GM23338 (cell line): ENCODE data around the gene DENND4B. TPM values are rescaled to one million over a fixed set of nuclear protein-coding genes. Genes with fewer than 3 reads are reported as not detected.

Experiments used
- ATAC-seq: fragments of 200-7000 bp; cut with Tn5 transposase; 3 replicates; pipeline ENCODE4 v1.9.1; 2020
- DNase-seq: peaks from one replicate; pipeline ENCODE4 v3.0.0-alpha.2; 2015; ENCODE audit warnings: low spot score
- H2AFZ ChIP-seq: fragments of 200-600 bp; sonication (generic); 2 replicates; pipeline ENCODE4 v1.8.0; 2016; ENCODE audit warnings: antibody characterized with exemption, mild to moderate bottlenecking, moderate library complexity
- H3F3A ChIP-seq: fragments of 200-600 bp; sonication (generic); replicated peaks from 2 replicates; pipeline ENCODE4 v1.8.0; 2017; ENCODE audit warnings: antibody characterized with exemption, mixed run types, low read depth
- H3K27ac ChIP-seq: fragments of 200-600 bp; sonication (generic); 2 replicates; pipeline ENCODE4 v1.6.1; 2016; ENCODE audit warnings: low read depth
- H3K27me3 ChIP-seq: fragments of 200-600 bp; sonication (generic); 2 replicates; pipeline ENCODE4 v1.8.0; 2016; ENCODE audit warnings: mild to moderate bottlenecking, mixed run types, moderate library complexity; ENCODE audit not compliant: insufficient read depth
- H3K36me3 ChIP-seq: fragments of 200-600 bp; sonication (generic); 2 replicates; pipeline ENCODE4 v1.8.0; 2016; ENCODE audit warnings: mild to moderate bottlenecking; ENCODE audit not compliant: insufficient read depth
- H3K4me1 ChIP-seq: fragments of 200-600 bp; sonication (generic); 2 replicates; pipeline ENCODE4 v1.8.0; 2016; ENCODE audit warnings: mild to moderate bottlenecking, moderate library complexity; ENCODE audit not compliant: insufficient read depth
- H3K4me2 ChIP-seq: fragments of 200-600 bp; sonication (generic); 2 replicates; pipeline ENCODE4 v1.7.1; 2017; ENCODE audit warnings: mixed run types
- H3K4me3 ChIP-seq: fragments of 200-600 bp; sonication (generic); 2 replicates; pipeline ENCODE4 v1.6.1; 2016; ENCODE audit warnings: mixed run types
- H3K79me2 ChIP-seq: fragments of 200-600 bp; sonication (generic); replicated peaks from 2 replicates; pipeline ENCODE4 v1.8.0; 2017; ENCODE audit warnings: mild to moderate bottlenecking; ENCODE audit not compliant: insufficient read depth
- H3K9me2 ChIP-seq: fragments of 200-600 bp; sonication (generic); 2 replicates; pipeline ENCODE4 v1.8.0; 2017; ENCODE audit not compliant: insufficient read depth
- H4K20me1 ChIP-seq: fragments of 200-600 bp; sonication (generic); replicated peaks from 2 replicates; pipeline ENCODE4 v1.8.0; 2017; ENCODE audit warnings: mild to moderate bottlenecking; ENCODE audit not compliant: insufficient read depth
- H3K27ac Mint-ChIP-seq: 2 replicates; pipeline ENCODE4 v1.8.0; 2020; ENCODE audit warnings: inconsistent platforms, mild to moderate bottlenecking, moderate library complexity, mixed read lengths
- H3K27me3 Mint-ChIP-seq: 3 replicates; pipeline ENCODE4 v1.8.0; 2022; ENCODE audit warnings: low read depth, mild to moderate bottlenecking, moderate library complexity, mixed read lengths, inconsistent platforms; ENCODE audit not compliant: insufficient read depth, poor library complexity
- H3K36me3 Mint-ChIP-seq: 3 replicates; pipeline ENCODE4 v1.8.0; 2021; ENCODE audit warnings: low read depth, mild to moderate bottlenecking, inconsistent platforms, moderate library complexity, mixed read lengths
- H3K4me1 Mint-ChIP-seq: 3 replicates; pipeline ENCODE4 v1.8.0; 2020; ENCODE audit warnings: mild to moderate bottlenecking, inconsistent platforms, mixed read lengths
- H3K4me3 Mint-ChIP-seq: 3 replicates; pipeline ENCODE4 v1.8.0; 2021; ENCODE audit warnings: moderate library complexity, mild to moderate bottlenecking, inconsistent platforms, mixed read lengths
- H3K9me3 Mint-ChIP-seq: 3 replicates; pipeline ENCODE4 v1.8.0; 2020; ENCODE audit warnings: moderate library complexity, mild to moderate bottlenecking, inconsistent platforms, mixed read lengths
- CREB1 ChIP-seq: fragments of 250-450 bp; sonication (Bioruptor Pico); IDR thresholded peaks from 2 replicates; pipeline ENCODE4 v1.5.0; 2020; ENCODE audit warnings: low read depth, mild to moderate bottlenecking, moderate library complexity
- CTCF ChIP-seq, 2 experiments: fragments of 200-600 bp in 1 of 2; sonication (generic) in 1 of 2; conservative IDR thresholded peaks; 2 replicates each; pipeline versions ENCODE4 v1.5.1 to v1.6.1; 2016 to 2017; ENCODE audit warnings: antibody characterized with exemption in 2 of 2, low read depth in 2 of 2, mild to moderate bottlenecking in 2 of 2, moderate library complexity in 1 of 2
- EZH2 ChIP-seq: fragments of 200-600 bp; sonication (generic); IDR thresholded peaks from one replicate; pipeline ENCODE4 v1.8.0; 2017; ENCODE audit warnings: antibody characterized with exemption, mild to moderate bottlenecking, low read depth; ENCODE audit not compliant: unreplicated experiment
- EZH2phosphoT487 ChIP-seq: fragments of 200-600 bp; sonication (generic); IDR thresholded peaks from one replicate; pipeline ENCODE4 v1.8.1; 2018; ENCODE audit warnings: antibody characterized with exemption; ENCODE audit not compliant: unreplicated experiment
- JUNB ChIP-seq: IDR thresholded peaks from one replicate; pipeline ENCODE4 v1.6.1; 2016; ENCODE audit warnings: antibody characterized with exemption; ENCODE audit not compliant: unreplicated experiment
- NANOG ChIP-seq: IDR thresholded peaks from 2 replicates; pipeline ENCODE4 v1.6.1; 2016; ENCODE audit warnings: antibody characterized with exemption, borderline replicate concordance
- POLR2AphosphoS5 ChIP-seq: IDR thresholded peaks from 2 replicates; pipeline ENCODE4 v1.6.1; 2016; ENCODE audit warnings: antibody characterized with exemption, low read depth
- ZNF114 ChIP-seq: fragments of 250-450 bp; sonication (Bioruptor Pico); IDR thresholded peaks from 2 replicates; pipeline ENCODE4 v1.5.0; 2020; ENCODE audit warnings: mild to moderate bottlenecking, moderate library complexity
- ZNF331 ChIP-seq: fragments of 250-450 bp; sonication (Bioruptor Pico); IDR thresholded peaks from 2 replicates; pipeline ENCODE4 v1.5.0; 2020; ENCODE audit warnings: low read depth, mild to moderate bottlenecking, moderate library complexity
- polyA plus RNA-seq: library from polyadenylated mRNA; unstranded; fragments of >200 nt; fragmentation: Nextera tagmentation; extraction: Ambion mirVana; gene quantifications from 2 replicates; pipeline ENCODE4 v1.2.1, GENCODE V29; 2016
- total RNA-seq: library from RNA; depleted of rRNA; stranded (reverse); fragments of >200 nt; shearing (Covaris generic); gene quantifications from 2 replicates; pipeline ENCODE4 v1.2.3, GENCODE V29; 2014
- TF ChIP-seq, protein P1 (sequence below): fragments of 250-450 bp; sonication (Bioruptor Pico); IDR thresholded peaks from 2 replicates; pipeline ENCODE4 v1.5.0; 2020; ENCODE audit warnings: mild to moderate bottlenecking, moderate library complexity
- TF ChIP-seq, protein P2 (sequence below): IDR thresholded peaks from one replicate; pipeline ENCODE4 v1.6.1; 2018; ENCODE audit warnings: antibody characterized with exemption; ENCODE audit not compliant: unreplicated experiment

DENND4B gene
- total and polyA plus RNA-seq, 2 experiments from 2014 or later = 29.4 to 57.0 TPM

DNA sequence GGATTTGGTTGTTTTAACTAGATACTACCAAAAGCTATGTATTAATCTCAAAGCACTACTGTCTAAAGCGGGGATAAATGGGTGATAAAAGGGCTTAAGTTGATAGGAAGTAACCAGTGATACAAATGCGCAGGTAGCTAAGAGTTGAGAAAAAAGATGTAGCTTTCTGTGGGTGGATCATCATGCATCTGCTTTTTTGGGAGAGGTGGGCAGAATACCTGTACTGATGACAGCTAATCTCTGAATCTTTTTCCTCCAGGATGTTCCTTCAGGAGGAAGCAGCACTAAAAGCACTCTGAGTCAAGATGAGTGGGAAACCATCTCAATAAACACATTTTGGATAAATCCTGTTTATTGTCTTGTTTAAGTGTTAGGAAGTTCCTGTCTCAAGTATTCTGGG is 45.3 kb upstream of the DENND4B start:
- H3K9me3 Mint-ChIP-seq = peaks cover 8% of the 10 kb centered on the region; the same call in 2 of the 3 replicates
- peaks cover 17% of the 10 kb centered on the region for H3K4me1 ChIP-seq
- H4K20me1 ChIP-seq = peaks cover 27% of the 10 kb centered on the region
- ATAC-seq (no peak), DNase-seq (no peak)
- H3K4me3 Mint-ChIP-seq = peak overlapping the region; percentile 98
- H3K9me2 ChIP-seq = no peaks in the 10 kb centered on the region
- H3K27ac ChIP-seq = peak overlapping the region; percentile 90
- peaks cover 23% of the 10 kb centered on the region for H3K79me2 ChIP-seq
- peaks cover 21% of the 10 kb centered on the region for H3K27me3 Mint-ChIP-seq
- no peak overlapping the region for H2AFZ ChIP-seq
- H3K36me3 Mint-ChIP-seq = peaks cover 60% of the 10 kb centered on the region
- H3K36me3 ChIP-seq = peaks cover 38% of the 10 kb centered on the region
- H3K4me3 ChIP-seq = peak overlapping the region; percentile 72
- H3K4me2 ChIP-seq = peak overlapping the region; percentile 100
- peak overlapping the region; percentile 99 for H3K27ac Mint-ChIP-seq
- no peaks in the 10 kb centered on the region for H3K27me3 ChIP-seq
- H3K4me1 Mint-ChIP-seq = peaks cover 20% of the 10 kb centered on the region
- peaks cover 39% of the 10 kb centered on the region for H3F3A ChIP-seq
- TF ChIP-seq EZH2phosphoT487 = no peak
- TF ChIP-seq, protein P1, sequence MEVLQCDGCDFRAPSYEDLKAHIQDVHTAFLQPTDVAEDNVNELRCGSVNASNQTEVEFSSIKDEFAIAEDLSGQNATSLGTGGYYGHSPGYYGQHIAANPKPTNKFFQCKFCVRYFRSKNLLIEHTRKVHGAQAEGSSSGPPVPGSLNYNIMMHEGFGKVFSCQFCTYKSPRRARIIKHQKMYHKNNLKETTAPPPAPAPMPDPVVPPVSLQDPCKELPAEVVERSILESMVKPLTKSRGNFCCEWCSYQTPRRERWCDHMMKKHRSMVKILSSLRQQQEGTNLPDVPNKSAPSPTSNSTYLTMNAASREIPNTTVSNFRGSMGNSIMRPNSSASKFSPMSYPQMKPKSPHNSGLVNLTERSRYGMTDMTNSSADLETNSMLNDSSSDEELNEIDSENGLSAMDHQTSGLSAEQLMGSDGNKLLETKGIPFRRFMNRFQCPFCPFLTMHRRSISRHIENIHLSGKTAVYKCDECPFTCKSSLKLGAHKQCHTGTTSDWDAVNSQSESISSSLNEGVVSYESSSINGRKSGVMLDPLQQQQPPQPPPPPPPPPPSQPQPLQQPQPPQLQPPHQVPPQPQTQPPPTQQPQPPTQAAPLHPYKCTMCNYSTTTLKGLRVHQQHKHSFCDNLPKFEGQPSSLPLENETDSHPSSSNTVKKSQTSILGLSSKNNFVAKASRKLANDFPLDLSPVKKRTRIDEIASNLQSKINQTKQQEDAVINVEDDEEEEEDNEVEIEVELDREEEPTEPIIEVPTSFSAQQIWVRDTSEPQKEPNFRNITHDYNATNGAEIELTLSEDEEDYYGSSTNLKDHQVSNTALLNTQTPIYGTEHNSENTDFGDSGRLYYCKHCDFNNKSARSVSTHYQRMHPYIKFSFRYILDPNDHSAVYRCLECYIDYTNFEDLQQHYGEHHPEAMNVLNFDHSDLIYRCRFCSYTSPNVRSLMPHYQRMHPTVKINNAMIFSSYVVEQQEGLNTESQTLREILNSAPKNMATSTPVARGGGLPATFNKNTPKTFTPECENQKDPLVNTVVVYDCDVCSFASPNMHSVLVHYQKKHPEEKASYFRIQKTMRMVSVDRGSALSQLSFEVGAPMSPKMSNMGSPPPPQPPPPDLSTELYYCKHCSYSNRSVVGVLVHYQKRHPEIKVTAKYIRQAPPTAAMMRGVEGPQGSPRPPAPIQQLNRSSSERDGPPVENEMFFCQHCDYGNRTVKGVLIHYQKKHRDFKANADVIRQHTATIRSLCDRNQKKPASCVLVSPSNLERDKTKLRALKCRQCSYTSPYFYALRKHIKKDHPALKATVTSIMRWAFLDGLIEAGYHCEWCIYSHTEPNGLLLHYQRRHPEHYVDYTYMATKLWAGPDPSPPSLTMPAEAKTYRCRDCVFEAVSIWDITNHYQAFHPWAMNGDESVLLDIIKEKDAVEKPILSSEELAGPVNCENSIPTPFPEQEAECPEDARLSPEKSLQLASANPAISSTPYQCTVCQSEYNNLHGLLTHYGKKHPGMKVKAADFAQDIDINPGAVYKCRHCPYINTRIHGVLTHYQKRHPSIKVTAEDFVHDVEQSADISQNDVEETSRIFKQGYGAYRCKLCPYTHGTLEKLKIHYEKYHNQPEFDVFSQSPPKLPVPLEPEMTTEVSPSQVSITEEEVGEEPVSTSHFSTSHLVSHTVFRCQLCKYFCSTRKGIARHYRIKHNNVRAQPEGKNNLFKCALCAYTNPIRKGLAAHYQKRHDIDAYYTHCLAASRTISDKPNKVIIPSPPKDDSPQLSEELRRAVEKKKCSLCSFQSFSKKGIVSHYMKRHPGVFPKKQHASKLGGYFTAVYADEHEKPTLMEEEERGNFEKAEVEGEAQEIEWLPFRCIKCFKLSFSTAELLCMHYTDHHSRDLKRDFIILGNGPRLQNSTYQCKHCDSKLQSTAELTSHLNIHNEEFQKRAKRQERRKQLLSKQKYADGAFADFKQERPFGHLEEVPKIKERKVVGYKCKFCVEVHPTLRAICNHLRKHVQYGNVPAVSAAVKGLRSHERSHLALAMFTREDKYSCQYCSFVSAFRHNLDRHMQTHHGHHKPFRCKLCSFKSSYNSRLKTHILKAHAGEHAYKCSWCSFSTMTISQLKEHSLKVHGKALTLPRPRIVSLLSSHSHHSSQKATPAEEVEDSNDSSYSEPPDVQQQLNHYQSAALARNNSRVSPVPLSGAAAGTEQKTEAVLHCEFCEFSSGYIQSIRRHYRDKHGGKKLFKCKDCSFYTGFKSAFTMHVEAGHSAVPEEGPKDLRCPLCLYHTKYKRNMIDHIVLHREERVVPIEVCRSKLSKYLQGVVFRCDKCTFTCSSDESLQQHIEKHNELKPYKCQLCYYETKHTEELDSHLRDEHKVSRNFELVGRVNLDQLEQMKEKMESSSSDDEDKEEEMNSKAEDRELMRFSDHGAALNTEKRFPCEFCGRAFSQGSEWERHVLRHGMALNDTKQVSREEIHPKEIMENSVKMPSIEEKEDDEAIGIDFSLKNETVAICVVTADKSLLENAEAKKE (CRISPR knock-in tag) = no peak
- no peak for TF ChIP-seq POLR2AphosphoS5
- TF ChIP-seq, protein P2, sequence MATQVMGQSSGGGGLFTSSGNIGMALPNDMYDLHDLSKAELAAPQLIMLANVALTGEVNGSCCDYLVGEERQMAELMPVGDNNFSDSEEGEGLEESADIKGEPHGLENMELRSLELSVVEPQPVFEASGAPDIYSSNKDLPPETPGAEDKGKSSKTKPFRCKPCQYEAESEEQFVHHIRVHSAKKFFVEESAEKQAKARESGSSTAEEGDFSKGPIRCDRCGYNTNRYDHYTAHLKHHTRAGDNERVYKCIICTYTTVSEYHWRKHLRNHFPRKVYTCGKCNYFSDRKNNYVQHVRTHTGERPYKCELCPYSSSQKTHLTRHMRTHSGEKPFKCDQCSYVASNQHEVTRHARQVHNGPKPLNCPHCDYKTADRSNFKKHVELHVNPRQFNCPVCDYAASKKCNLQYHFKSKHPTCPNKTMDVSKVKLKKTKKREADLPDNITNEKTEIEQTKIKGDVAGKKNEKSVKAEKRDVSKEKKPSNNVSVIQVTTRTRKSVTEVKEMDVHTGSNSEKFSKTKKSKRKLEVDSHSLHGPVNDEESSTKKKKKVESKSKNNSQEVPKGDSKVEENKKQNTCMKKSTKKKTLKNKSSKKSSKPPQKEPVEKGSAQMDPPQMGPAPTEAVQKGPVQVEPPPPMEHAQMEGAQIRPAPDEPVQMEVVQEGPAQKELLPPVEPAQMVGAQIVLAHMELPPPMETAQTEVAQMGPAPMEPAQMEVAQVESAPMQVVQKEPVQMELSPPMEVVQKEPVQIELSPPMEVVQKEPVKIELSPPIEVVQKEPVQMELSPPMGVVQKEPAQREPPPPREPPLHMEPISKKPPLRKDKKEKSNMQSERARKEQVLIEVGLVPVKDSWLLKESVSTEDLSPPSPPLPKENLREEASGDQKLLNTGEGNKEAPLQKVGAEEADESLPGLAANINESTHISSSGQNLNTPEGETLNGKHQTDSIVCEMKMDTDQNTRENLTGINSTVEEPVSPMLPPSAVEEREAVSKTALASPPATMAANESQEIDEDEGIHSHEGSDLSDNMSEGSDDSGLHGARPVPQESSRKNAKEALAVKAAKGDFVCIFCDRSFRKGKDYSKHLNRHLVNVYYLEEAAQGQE = no peak
- no peak for TF ChIP-seq CREB1 (CRISPR knock-in tag)
- TF ChIP-seq ZNF331 (CRISPR knock-in tag) = no peak
- TF ChIP-seq ZNF114 (CRISPR knock-in tag) = no peak
- no peak for TF ChIP-seq JUNB
- TF ChIP-seq EZH2 = no peak
- TF ChIP-seq NANOG = no peak
- TF ChIP-seq CTCF (conservative IDR thresholded peaks at IDR 0.05; ENCODE audit: low read depth in 2 of 2) = no peak
